HL-60 (cell line): ENCODE measurements around the gene CENPE.

ENCODE experiments used
- DNase-seq, 2 experiments: peaks; one replicate each; pipeline ENCODE4 v3.0.0-alpha.2; 2010 to 2020; ENCODE audit warnings: low read depth in 1 of 2, low spot score in 1 of 2
- H3K27ac ChIP-seq: fragments of 250-450 bp; sonication (Bioruptor Pico); replicated peaks from 2 replicates; pipeline ENCODE4 v1.5.1; 2020; ENCODE audit warnings: mild to moderate bottlenecking, moderate library complexity
- H3K27me3 ChIP-seq: fragments of 250-450 bp; sonication (Bioruptor Pico); 2 replicates; pipeline ENCODE4 v1.5.1; 2021; ENCODE audit warnings: mild to moderate bottlenecking, moderate library complexity; ENCODE audit not compliant: insufficient read depth, poor library complexity, severe bottlenecking
- H3K4me3 ChIP-seq: replicated peaks from 2 replicates; pipeline ENCODE4 v1.5.1; 2011; ENCODE audit warnings: mild to moderate bottlenecking, control low read depth, low read length; ENCODE audit not compliant: insufficient read depth
- CTCF ChIP-seq: IDR thresholded peaks from one replicate; pipeline ENCODE4 v1.5.1; 2011; ENCODE audit warnings: low read length, control low read depth, inconsistent platforms; ENCODE audit not compliant: insufficient read depth
- GABPA ChIP-seq: IDR thresholded peaks from 2 replicates; pipeline ENCODE4 v1.6.1; 2012; ENCODE audit warnings: low read depth
- POLR2AphosphoS5 ChIP-seq: IDR thresholded peaks from 2 replicates; pipeline ENCODE4 v1.6.1; 2012; ENCODE audit warnings: low read depth
- REST ChIP-seq: IDR thresholded peaks from 2 replicates; pipeline ENCODE4 v1.6.1; 2012; ENCODE audit warnings: low read depth; ENCODE audit not compliant: insufficient replicate concordance
- SPI1 ChIP-seq: IDR thresholded peaks from 2 replicates; pipeline ENCODE4 v1.6.1; 2012; ENCODE audit warnings: low read depth, mild to moderate bottlenecking, borderline replicate concordance

CENPE gene

GRCh38 chr4:103073792-103074438, 124.2 kb downstream of the CENPE start:
- H3K4me3 ChIP-seq = no peak overlapping the region
- no peak overlapping the region for H3K27ac ChIP-seq
- DNase-seq = no peak
- TF ChIP-seq GABPA = no peak
- TF ChIP-seq POLR2AphosphoS5 = no peak
- TF ChIP-seq SPI1 = no peak
- no peak for TF ChIP-seq CTCF
- TF ChIP-seq REST = no peak
- no peaks in the 10 kb centered on the region for H3K27me3 ChIP-seq

GRCh38 chr4:103067841-103068547, 130.1 kb downstream of the CENPE start:
- no peak for TF ChIP-seq GABPA
- TF ChIP-seq SPI1 = no peak
- no peak for TF ChIP-seq CTCF
- TF ChIP-seq POLR2AphosphoS5 = no peak
- no peak for TF ChIP-seq REST
- H3K27me3 ChIP-seq = no peaks in the 10 kb centered on the region
- no peak for DNase-seq
- no peak overlapping the region for H3K27ac ChIP-seq
- H3K4me3 ChIP-seq = no peak overlapping the region

GRCh38 chr4:103060453-103061148, 137.5 kb downstream of the CENPE start:
- Histone ChIP-seq H3K27ac (no peak overlapping the region), H3K4me3 (no peak overlapping the region), H3K27me3 (no peaks in the 10 kb centered on the region)
- TF ChIP-seq POLR2AphosphoS5 (no peak), SPI1 (no peak), REST (no peak), CTCF (no peak), GABPA (no peak)
- DNase-seq = no peak
